VCaP (cell line): ENCODE measurements around the gene YY1AP1.

Experiments
- H3K27ac ChIP-seq: fragments of 450-650 bp; 2 replicates; pipeline ENCODE4 v1.5.1; 2017
- TF ChIP-seq, protein P1 (sequence below): fragments of 450-650 bp; conservative IDR thresholded peaks from 2 replicates; pipeline ENCODE4 v1.5.1; 2017; ENCODE audit warnings: mild to moderate bottlenecking, moderate library complexity

The YY1AP1 gene

DNA sequence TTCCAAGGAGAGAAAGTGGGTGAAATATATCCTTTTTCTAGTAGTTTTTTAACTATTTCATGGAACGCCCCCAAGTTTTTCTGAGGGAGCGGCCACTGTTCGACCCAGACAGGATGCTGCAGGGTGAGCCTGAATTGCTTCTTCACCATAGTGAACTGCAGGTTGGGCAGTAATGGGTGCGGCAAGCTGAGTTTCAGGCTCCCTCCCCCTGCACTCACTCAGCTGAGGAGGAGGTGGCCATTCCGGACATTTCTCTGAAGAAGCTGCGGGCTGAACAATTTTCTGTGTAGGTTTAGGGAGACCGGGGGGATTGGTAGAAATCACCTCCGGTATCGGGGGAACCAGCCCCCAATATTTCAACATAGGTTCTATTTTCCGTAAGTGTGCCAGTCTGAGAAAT, 8.5 kb upstream of the YY1AP1 start:
- peak overlapping the region; percentile 91; the same call in 1 of the 2 replicates for H3K27ac ChIP-seq
- TF ChIP-seq, protein P1, sequence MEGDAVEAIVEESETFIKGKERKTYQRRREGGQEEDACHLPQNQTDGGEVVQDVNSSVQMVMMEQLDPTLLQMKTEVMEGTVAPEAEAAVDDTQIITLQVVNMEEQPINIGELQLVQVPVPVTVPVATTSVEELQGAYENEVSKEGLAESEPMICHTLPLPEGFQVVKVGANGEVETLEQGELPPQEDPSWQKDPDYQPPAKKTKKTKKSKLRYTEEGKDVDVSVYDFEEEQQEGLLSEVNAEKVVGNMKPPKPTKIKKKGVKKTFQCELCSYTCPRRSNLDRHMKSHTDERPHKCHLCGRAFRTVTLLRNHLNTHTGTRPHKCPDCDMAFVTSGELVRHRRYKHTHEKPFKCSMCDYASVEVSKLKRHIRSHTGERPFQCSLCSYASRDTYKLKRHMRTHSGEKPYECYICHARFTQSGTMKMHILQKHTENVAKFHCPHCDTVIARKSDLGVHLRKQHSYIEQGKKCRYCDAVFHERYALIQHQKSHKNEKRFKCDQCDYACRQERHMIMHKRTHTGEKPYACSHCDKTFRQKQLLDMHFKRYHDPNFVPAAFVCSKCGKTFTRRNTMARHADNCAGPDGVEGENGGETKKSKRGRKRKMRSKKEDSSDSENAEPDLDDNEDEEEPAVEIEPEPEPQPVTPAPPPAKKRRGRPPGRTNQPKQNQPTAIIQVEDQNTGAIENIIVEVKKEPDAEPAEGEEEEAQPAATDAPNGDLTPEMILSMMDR = no peak

DNA sequence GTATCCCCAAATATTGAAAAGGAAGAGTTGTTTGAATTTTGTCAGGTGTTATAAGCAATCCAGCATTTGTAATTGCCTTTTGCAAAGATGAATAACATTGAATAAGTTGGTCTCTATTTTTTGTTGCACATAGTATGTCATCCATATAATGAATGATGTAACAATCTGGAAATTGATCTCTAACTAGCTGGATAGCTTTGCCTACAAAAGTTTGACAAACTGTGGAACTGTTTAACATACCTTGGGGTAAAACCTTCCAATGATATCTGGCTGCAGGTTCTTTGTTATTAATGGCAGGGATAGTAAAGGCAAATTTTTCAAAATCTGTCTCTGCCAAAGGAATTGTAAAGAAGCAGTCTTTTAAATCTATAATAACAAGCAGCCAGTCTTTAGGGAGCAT, 8.0 kb upstream of the YY1AP1 start:
- peak overlapping the region; percentile 91 for H3K27ac ChIP-seq
- TF ChIP-seq, protein P1 = no peak

DNA sequence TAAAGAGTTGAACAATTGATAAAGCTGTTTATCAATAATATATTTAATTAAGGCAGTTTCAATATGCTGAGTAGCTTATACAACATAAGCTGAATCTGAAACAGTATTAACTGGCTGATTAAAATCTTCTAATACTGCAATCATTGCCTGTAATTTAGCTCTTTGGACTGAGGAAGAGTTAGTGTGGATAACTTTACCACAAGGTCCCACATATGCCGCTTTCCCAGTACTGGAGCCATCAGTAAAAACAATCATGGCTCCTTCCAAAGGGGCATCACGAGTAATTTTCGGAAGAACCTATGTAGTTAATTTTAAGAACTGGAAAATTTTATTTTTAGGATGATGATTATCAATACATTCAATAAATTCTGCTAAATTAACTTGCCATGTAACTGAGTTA, 7.0 kb upstream of the YY1AP1 start:
- H3K27ac ChIP-seq = peak overlapping the region; percentile 91
- TF ChIP-seq, protein P1 = no peak

DNA sequence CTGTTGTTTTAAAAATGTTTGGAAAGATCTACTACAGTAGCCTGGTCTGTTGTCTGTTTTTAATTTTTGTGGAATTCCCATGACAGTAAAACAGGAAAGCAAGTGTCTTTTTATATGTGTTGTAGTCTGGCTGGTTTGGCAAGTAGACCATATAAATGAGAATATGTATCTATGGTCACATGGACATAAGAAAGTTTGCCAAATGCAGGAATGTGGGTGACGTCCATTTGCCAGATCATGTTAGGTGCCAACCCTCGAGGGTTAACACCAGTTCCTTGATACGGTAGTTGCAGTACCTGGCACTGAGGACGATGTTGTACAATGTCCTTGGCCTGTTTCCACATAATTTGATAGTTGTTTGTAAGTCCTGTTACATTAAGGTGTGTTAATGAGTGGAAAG, 6.5 kb upstream of the YY1AP1 start:
- TF ChIP-seq, protein P1 = no peak
- H3K27ac ChIP-seq = peak overlapping the region; percentile 91

DNA sequence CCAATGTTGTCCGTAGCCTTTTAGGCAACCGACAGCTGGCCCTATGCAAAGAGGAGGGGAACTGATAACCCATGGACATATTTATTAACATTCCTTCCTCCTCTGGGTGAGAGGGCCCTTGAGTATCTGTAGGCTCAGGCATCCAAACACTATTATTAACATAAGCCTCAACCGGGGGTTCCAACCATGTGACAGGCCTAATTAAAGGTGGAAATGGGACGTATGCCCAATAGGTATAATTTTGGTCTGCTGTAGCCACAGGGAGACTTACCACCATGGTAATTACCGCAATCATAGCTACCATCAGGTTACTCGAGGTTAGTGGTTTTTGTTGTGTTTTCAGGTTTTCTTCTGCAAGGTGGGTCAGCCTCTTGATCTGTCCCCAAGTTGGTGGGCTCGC, 5.6 kb upstream of the YY1AP1 start:
- peak overlapping the region; percentile 91 for H3K27ac ChIP-seq
- TF ChIP-seq, protein P1 = no peak

DNA sequence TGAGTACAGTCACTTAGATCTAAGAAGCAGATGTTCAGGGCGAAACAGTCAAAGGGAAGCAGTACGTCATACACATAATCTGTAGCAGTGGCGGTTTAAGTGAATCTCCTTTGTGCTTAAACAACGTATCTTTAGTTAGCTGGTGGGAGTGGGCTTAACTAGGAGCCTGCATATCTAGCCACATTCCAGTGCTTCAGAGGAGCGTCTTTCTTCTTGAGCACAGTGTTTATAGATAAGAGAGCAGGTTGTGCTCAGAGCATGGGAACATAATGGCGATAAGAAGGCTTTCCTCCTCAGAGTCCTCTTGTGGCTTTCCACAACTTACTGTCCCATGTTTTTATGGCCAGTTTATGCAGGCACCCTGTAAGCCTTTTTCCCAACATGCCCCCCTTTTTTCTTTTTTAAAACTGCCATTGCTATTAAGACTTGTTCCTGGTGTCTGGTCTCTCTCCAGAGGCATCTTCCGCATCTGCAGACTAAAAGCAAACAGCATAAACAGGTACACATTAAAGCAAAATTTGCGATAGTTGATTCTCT, 3.5 kb upstream of the YY1AP1 start:
- peak overlapping the region; percentile 97; the same call in 1 of the 2 replicates for H3K27ac ChIP-seq
- TF ChIP-seq, protein P1 = no peak

DNA sequence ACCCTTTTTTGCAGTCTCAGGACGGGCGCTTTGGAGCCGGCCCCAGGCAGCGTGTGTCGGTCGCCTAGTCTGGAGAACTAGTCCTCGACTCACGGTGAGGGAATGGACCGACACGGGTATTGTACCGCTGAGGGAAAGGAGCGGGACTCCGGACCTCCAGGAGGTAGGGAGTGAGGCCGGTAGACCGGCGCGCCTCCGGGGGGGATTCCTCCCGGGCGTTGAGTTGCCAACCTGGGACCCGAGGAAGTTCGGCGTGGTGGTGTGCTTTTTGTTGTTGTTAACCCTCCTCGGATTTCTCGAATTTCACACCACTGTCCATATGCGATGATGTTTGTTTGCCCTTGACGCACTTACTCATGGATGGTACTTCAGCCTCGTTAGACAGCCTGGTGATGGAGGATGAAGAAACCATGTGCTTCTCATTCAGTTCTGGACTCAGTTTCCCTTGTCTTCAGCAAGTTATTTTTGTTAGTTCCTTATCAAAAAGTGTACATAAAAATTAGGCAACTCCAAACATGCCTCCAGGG, 570 bp upstream of the YY1AP1 start, which contains the start of gene DAP3:
DAP3 (plus strand) TSS at position 11 of the 527 bp plus-strand sequence. CDS start 20,689 bp downstream, outside the sequence.
- peak within 1 kb of the TSS; percentile 97 for H3K27ac ChIP-seq

DNA sequence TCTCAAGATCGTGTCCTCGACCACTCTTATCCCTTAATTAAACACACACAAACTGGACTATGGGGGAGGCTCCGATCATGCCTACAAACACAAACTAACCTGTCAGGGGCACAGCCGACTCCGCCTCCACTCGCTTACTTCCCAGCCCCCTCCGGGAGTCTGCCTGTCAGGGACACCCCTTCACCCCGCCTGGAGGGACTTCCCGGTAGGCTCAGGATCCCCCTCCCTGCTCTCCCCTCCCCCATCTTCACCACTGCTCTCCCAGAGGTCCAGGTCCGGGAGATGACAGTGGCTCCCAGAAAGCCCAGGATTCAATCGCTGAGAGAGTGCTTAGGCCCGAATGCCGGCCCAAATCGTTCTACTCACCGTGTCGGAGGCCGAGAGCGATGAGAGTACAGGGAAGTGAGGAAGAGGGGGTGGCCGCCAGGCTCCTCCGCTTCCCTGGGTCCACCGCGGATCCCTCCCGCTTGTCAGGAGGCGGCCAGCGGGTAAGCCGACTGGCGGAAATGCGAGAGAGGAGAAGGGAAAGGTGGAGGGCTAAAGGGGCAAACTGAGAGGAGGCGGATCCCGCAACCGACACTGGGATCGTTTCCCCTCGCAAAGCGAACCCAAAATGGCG, 760 bp downstream of the YY1AP1 start:
- H3K27ac ChIP-seq = peak overlapping the region; percentile 97
